ENCODE data around the gene TRMT11. TPM values are rescaled to one million over a fixed set of nuclear protein-coding genes. Genes with fewer than 3 reads are reported as not detected.

Gene TRMT11
- polyA plus RNA-seq, 1 experiment, result 27.3 TPM

- Histone ChIP-seq H3K9me3 (ENCODE audit: control insufficient read depth, insufficient read depth, low read length) (no peaks in the 10 kb centered on the region; the same call in 1 of the 2 replicates), H3K4me3 (ENCODE audit: low read depth, low read length) (no peak overlapping the region), H3K27ac (ENCODE audit: low read depth, low read length) (no peak overlapping the region), H3K27me3 (ENCODE audit: control insufficient read depth, insufficient read depth, low read length) (no peaks in the 10 kb centered on the region)
- no peak for DNase-seq (ENCODE audit: low read depth, low spot score)
- TF ChIP-seq CTCF (IDR thresholded peaks at IDR 0.05; ENCODE audit: low read depth, low read length), result no peak
- ChIA-PET CTCF (interaction anchor here (0.6 kb wide), 1 partner anchor 1350 kb away, joined by 3 read pairs; no protein-coding TSS in a partner anchor), POLR2A (no interaction called here)
Observed at GRCh38 chr6:126071000-126071647, 84.8 kb downstream of the TRMT11 start.

- TF ChIP-seq CTCF (IDR thresholded peaks at IDR 0.05; ENCODE audit: low read depth, low read length), result no peak
- Histone ChIP-seq H3K9me3 (ENCODE audit: control insufficient read depth, insufficient read depth, low read length) (no peaks in the 10 kb centered on the region), H3K4me3 (ENCODE audit: low read depth, low read length) (no peak overlapping the region), H3K27me3 (ENCODE audit: control insufficient read depth, insufficient read depth, low read length) (no peaks in the 10 kb centered on the region), H3K27ac (ENCODE audit: low read depth, low read length) (no peak overlapping the region)
- DNase-seq (ENCODE audit: low read depth, low spot score), result no peak
- CTCF ChIA-PET, result no interaction called here
- POLR2A ChIA-PET, result interaction anchor here (1.3 kb wide), 1 partner anchor 9 kb away, joined by 4 read pairs; no protein-coding TSS in a partner anchor
Observed at GRCh38 chr6:126072172-126072571, 85.8 kb downstream of the TRMT11 start.

- H3K9me3 ChIP-seq (ENCODE audit: control insufficient read depth, insufficient read depth, low read length), result no peaks in the 10 kb centered on the region
- no peak overlapping the region for H3K27ac ChIP-seq (ENCODE audit: low read depth, low read length)
- no peak for DNase-seq (ENCODE audit: low read depth, low spot score)
- ChIA-PET POLR2A (interaction anchor here (1.3 kb wide), 1 partner anchor 9 kb away, joined by 4 read pairs; no protein-coding TSS in a partner anchor), CTCF (no interaction called here)
- no peak overlapping the region for H3K4me3 ChIP-seq (ENCODE audit: low read depth, low read length)
- no peak for TF ChIP-seq CTCF (IDR thresholded peaks at IDR 0.05; ENCODE audit: low read depth, low read length)
- H3K27me3 ChIP-seq (ENCODE audit: control insufficient read depth, insufficient read depth, low read length), result no peaks in the 10 kb centered on the region
Observed at GRCh38 chr6:126072834-126073233, 86.5 kb downstream of the TRMT11 start.

- POLR2A ChIA-PET, result no interaction called here
- CTCF ChIA-PET, result no interaction called here
- TF ChIP-seq CTCF (IDR thresholded peaks at IDR 0.05; ENCODE audit: low read depth, low read length), result no peak
- H3K4me3 ChIP-seq (ENCODE audit: low read depth, low read length), result no peak overlapping the region
- no peaks in the 10 kb centered on the region for H3K9me3 ChIP-seq (ENCODE audit: control insufficient read depth, insufficient read depth, low read length)
- H3K27me3 ChIP-seq (ENCODE audit: control insufficient read depth, insufficient read depth, low read length), result no peaks in the 10 kb centered on the region
- no peak for DNase-seq (ENCODE audit: low read depth, low spot score)
- H3K27ac ChIP-seq (ENCODE audit: low read depth, low read length), result no peak overlapping the region
Observed at GRCh38 chr6:126075335-126076071, 89.2 kb downstream of the TRMT11 start.

- Histone ChIP-seq H3K27me3 (ENCODE audit: control insufficient read depth, insufficient read depth, low read length) (no peaks in the 10 kb centered on the region), H3K9me3 (ENCODE audit: control insufficient read depth, insufficient read depth, low read length) (no peaks in the 10 kb centered on the region), H3K27ac (ENCODE audit: low read depth, low read length) (no peak overlapping the region), H3K4me3 (ENCODE audit: low read depth, low read length) (no peak overlapping the region)
- POLR2A ChIA-PET, result no interaction called here
- TF ChIP-seq CTCF (IDR thresholded peaks at IDR 0.05; ENCODE audit: low read depth, low read length), result no peak
- CTCF ChIA-PET, result no interaction called here
- no peak for DNase-seq (ENCODE audit: low read depth, low spot score)
Observed at GRCh38 chr6:126076992-126077664, 90.8 kb downstream of the TRMT11 start.
